ENCODE measurements around the gene CDH4. TPM values are rescaled to one million over a fixed set of nuclear protein-coding genes. Genes with fewer than 3 reads are reported as not detected.

The CDH4 gene
- total RNA-seq, 2 donors from 2014 or later = 0.05 to 2.2 TPM

DNA sequence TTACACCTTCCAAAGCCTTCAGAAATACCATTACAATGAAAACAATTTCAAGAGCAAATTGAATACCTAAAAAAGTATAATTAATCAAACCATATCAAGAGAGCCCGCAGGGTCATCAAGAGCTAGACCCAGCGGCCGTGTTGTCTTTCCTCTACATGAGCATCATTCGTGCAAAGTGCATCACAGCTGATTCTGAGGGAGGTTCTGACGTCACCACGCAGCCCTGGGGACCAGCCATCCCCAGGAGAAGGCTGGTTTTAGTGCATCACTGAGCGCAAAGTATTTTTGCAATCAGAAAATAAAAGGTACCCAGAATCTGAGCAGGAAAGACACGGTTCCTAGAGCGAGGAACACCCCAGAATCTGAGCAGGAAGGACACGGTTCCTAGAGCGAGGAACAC, 371.4 kb downstream of the CDH4 start:
- intact Hi-C loops (cut with DNase I) = no loop called here
- Histone ChIP-seq H3K36me3 (no peaks in the 10 kb centered on the region), H3K4me3 (no peak overlapping the region), H3K4me1 (replicated peaks) (no peaks in the 10 kb centered on the region), H3K27ac (no peak overlapping the region), H3K27me3 (replicated peaks; ENCODE audit: insufficient read depth) (no peaks in the 10 kb centered on the region), H3K9me3 (no peaks in the 10 kb centered on the region)
- DNase-seq (ENCODE audit: low spot score) = no peak
- no peak for TF ChIP-seq POLR2A (IDR thresholded peaks at IDR 0.05)
- TF ChIP-seq, protein P1, sequence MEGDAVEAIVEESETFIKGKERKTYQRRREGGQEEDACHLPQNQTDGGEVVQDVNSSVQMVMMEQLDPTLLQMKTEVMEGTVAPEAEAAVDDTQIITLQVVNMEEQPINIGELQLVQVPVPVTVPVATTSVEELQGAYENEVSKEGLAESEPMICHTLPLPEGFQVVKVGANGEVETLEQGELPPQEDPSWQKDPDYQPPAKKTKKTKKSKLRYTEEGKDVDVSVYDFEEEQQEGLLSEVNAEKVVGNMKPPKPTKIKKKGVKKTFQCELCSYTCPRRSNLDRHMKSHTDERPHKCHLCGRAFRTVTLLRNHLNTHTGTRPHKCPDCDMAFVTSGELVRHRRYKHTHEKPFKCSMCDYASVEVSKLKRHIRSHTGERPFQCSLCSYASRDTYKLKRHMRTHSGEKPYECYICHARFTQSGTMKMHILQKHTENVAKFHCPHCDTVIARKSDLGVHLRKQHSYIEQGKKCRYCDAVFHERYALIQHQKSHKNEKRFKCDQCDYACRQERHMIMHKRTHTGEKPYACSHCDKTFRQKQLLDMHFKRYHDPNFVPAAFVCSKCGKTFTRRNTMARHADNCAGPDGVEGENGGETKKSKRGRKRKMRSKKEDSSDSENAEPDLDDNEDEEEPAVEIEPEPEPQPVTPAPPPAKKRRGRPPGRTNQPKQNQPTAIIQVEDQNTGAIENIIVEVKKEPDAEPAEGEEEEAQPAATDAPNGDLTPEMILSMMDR (IDR thresholded peaks at IDR 0.05) = no peak
- no peak for TF ChIP-seq POLR2AphosphoS5 (IDR thresholded peaks at IDR 0.05)
- WGBS = 87% methylated on average over 11 of the region's 11 CpGs

DNA sequence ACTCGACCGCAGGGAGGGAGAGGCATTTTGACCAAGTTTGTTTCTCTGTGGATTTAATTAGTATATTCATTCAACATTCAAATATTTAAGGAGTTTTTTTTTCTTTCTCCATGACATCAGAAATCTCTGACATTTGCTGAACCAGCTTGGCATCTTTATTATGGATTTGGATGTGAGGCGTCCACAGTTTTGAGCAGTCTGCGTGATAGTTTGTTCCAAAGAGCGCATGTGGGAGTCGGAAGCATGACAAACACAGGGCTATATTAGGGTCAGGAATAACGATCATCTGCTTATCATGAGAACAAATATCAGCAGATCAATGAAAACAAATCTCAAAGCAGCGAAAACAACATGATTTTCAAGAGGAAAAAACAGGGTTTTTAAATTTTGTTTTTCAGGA, 373.2 kb downstream of the CDH4 start:
- H3K27me3 ChIP-seq (replicated peaks; ENCODE audit: insufficient read depth) = no peaks in the 10 kb centered on the region
- no peaks in the 10 kb centered on the region for H3K9me3 ChIP-seq
- no peaks in the 10 kb centered on the region for H3K36me3 ChIP-seq
- H3K4me3 ChIP-seq = no peak overlapping the region
- TF ChIP-seq, protein P1 (IDR thresholded peaks at IDR 0.05) = no peak
- TF ChIP-seq POLR2A (IDR thresholded peaks at IDR 0.05) = no peak
- no peak for TF ChIP-seq POLR2AphosphoS5 (IDR thresholded peaks at IDR 0.05)
- intact Hi-C loops (cut with DNase I) = no loop called here
- whole genome bisulfite sequencing = 81% methylated on average over 8 of the region's 8 CpGs
- no peak for DNase-seq (ENCODE audit: low spot score)
- no peaks in the 10 kb centered on the region for H3K4me1 ChIP-seq (replicated peaks)
- H3K27ac ChIP-seq = no peak overlapping the region

DNA sequence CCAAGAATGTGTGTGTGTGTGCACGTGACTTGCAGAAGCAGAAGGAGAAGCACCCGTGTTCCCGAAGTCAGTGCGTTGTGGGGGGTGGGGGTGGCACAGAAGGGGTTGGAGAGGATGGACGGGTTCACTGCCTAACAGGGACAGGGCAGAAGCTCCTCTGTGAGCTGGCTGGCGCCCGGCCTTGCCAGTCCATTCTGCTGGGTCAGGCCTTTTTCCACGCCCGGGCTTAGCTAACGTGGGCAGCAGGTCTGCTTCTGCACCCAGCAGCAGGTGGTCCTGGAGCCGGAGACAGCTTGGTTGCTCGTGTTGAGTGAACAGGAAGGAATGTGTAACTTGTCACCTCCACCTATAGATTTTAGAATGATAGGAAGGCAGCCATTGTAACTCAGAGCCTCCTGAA, 374.4 kb downstream of the CDH4 start:
- no peak for DNase-seq (ENCODE audit: low spot score)
- no peak for TF ChIP-seq POLR2AphosphoS5 (IDR thresholded peaks at IDR 0.05)
- no peak for TF ChIP-seq POLR2A (IDR thresholded peaks at IDR 0.05)
- TF ChIP-seq, protein P1 (IDR thresholded peaks at IDR 0.05) = no peak
- no peak overlapping the region for H3K27ac ChIP-seq
- H3K27me3 ChIP-seq (replicated peaks; ENCODE audit: insufficient read depth) = no peaks in the 10 kb centered on the region
- H3K4me3 ChIP-seq = no peak overlapping the region
- H3K36me3 ChIP-seq = no peaks in the 10 kb centered on the region
- no peaks in the 10 kb centered on the region for H3K9me3 ChIP-seq
- intact Hi-C loops (cut with DNase I) = no loop called here
- no peaks in the 10 kb centered on the region for H3K4me1 ChIP-seq (replicated peaks)
- WGBS = 68% methylated on average over 12 of the region's 12 CpGs

DNA sequence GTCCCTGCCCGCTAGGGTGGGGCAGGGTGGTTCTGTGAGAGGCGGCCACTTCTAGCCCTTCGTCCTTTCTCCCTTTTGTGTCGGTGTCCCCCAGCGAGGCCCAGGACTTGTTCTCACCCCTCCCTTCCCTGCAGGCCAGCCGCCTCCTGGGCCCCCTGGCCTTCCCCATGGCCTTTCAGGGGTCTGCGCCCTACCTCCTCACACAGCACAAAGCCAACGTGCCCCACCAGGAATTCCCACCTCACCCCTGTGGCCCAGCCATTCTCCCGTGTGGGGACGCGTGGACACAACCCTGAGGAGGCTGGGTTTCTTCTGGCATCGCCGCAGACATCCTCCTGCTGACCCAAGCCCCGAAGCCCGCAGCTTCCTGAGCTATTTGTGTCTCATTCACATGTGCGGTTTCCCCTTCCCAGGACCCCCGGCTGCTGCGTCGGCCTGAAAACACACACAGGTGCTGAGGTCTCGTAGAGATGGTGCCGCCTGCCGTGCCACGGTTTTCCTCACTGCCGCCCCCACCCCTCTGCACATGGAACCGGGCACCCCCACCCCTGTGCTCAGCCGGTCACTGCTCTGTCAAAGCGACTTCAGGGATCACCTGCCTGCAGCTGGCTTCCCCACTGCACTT, 375.8 kb downstream of the CDH4 start:
- no peaks in the 10 kb centered on the region for H3K4me1 ChIP-seq (replicated peaks)
- no peak for DNase-seq (ENCODE audit: low spot score)
- H3K9me3 ChIP-seq = no peaks in the 10 kb centered on the region
- no peak overlapping the region for H3K4me3 ChIP-seq
- TF ChIP-seq POLR2AphosphoS5 (IDR thresholded peaks at IDR 0.05) = no peak
- no peak for TF ChIP-seq POLR2A (IDR thresholded peaks at IDR 0.05)
- TF ChIP-seq, protein P1 (IDR thresholded peaks at IDR 0.05) = no peak
- 87% methylated on average over 27 of the region's 27 CpGs for WGBS
- no peaks in the 10 kb centered on the region for H3K36me3 ChIP-seq
- no peaks in the 10 kb centered on the region for H3K27me3 ChIP-seq (replicated peaks; ENCODE audit: insufficient read depth)
- intact Hi-C loops (cut with DNase I) = no loop called here
- no peak overlapping the region for H3K27ac ChIP-seq

DNA sequence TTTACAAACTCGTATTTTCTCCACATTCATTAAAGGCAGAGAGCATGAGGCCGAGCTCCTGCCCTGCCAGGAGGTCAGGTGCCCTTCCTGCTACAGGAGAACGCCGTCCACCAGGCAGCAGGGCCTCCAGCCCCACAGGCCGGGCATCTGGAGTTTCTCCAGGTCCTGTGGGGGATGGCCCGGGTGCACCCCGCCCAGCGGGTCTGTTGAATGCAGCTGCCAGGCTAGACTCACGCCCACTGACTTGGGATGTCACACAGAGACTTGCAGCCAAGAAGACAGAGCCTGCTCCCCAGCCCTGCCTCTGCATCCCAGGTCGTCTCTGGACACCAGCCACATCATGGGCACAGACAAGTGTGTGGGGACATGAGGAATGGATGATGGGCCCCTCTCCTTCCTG, 376.4 kb downstream of the CDH4 start:
- H3K4me1 ChIP-seq (replicated peaks) = no peaks in the 10 kb centered on the region
- no peak overlapping the region for H3K4me3 ChIP-seq
- H3K27ac ChIP-seq = no peak overlapping the region
- TF ChIP-seq POLR2AphosphoS5 (IDR thresholded peaks at IDR 0.05) = no peak
- TF ChIP-seq, protein P1 (IDR thresholded peaks at IDR 0.05) = no peak
- TF ChIP-seq POLR2A (IDR thresholded peaks at IDR 0.05) = no peak
- no peaks in the 10 kb centered on the region for H3K36me3 ChIP-seq
- intact Hi-C loops (cut with DNase I) = no loop called here
- WGBS = 50% methylated on average over 10 of the region's 10 CpGs
- H3K27me3 ChIP-seq (replicated peaks; ENCODE audit: insufficient read depth) = no peaks in the 10 kb centered on the region
- no peaks in the 10 kb centered on the region for H3K9me3 ChIP-seq
- no peak for DNase-seq (ENCODE audit: low spot score)

All from prostate gland (tissue), 2 donors.